ENCODE data around the gene ZWILCH. TPM values are rescaled to one million over a fixed set of nuclear protein-coding genes. Genes with fewer than 3 reads are reported as not detected.

Gene ZWILCH
- total RNA-seq, 1 experiment from 2014 or later = 39.9 TPM

DNA sequence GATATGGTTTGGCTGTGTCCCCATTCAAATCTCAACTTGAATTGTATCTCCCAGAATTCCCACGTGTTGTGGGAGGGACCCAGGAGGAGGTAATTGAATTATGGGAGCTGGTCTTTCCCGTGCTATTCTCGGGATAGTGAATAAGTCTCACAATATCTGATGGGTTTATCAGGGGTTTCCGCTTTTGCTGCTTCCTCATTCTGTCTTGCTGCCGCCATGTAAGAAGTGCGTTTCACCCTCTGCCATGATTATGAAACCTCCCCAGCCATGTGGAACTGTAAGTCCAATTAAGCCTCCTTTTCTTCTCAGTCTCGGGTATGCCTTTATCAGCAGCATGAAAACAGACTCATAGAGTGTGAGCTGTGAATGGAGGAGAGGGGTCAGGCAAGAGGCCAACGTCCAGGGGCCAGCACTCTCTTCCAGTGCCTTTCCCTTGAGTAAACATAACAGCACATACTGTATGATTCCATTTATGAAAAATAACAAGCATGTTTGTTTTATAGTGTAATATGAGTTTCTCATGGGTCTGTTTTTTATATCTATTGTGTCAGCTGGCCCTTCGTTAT is 76.9 kb downstream of the ZWILCH start:
- intact Hi-C loops (cut with micrococcal nuclease; ENCODE audit: unreplicated experiment) (no loop called here), in situ Hi-C loops (cut with HindIII; ENCODE audit: low pct_unique_long_range_greater_than_20kb, low sequenced_read_pairs) (no loop called here)
- Histone ChIP-seq H3K4me3 (ENCODE audit: low read depth in 2 of 2, low read length in 2 of 2) (no peak overlapping the region), H3K9me3 (ENCODE audit: control insufficient read depth, insufficient read depth, low read depth, low read length) (no peaks in the 10 kb centered on the region), H3K27ac (ENCODE audit: low read length) (no peak overlapping the region), H3K36me3 (ENCODE audit: control insufficient read depth, insufficient read depth, low read length) (no peaks in the 10 kb centered on the region), H3K27me3 (ENCODE audit: control insufficient read depth, insufficient read depth, low read length) (no peaks in the 10 kb centered on the region), H3K4me1 (ENCODE audit: control insufficient read depth, insufficient read depth, low read length) (no peaks in the 10 kb centered on the region)
- TF ChIP-seq, protein P1, sequence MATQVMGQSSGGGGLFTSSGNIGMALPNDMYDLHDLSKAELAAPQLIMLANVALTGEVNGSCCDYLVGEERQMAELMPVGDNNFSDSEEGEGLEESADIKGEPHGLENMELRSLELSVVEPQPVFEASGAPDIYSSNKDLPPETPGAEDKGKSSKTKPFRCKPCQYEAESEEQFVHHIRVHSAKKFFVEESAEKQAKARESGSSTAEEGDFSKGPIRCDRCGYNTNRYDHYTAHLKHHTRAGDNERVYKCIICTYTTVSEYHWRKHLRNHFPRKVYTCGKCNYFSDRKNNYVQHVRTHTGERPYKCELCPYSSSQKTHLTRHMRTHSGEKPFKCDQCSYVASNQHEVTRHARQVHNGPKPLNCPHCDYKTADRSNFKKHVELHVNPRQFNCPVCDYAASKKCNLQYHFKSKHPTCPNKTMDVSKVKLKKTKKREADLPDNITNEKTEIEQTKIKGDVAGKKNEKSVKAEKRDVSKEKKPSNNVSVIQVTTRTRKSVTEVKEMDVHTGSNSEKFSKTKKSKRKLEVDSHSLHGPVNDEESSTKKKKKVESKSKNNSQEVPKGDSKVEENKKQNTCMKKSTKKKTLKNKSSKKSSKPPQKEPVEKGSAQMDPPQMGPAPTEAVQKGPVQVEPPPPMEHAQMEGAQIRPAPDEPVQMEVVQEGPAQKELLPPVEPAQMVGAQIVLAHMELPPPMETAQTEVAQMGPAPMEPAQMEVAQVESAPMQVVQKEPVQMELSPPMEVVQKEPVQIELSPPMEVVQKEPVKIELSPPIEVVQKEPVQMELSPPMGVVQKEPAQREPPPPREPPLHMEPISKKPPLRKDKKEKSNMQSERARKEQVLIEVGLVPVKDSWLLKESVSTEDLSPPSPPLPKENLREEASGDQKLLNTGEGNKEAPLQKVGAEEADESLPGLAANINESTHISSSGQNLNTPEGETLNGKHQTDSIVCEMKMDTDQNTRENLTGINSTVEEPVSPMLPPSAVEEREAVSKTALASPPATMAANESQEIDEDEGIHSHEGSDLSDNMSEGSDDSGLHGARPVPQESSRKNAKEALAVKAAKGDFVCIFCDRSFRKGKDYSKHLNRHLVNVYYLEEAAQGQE (IDR thresholded peaks at IDR 0.05; ENCODE audit: insufficient read depth in 1 of 2, low read depth in 2 of 2, low read length in 1 of 2) = no peak
- TF ChIP-seq SIN3A (IDR thresholded peaks at IDR 0.05; ENCODE audit: borderline replicate concordance, insufficient read depth, low read depth, low read length) (no peak), POLR2AphosphoS5 (IDR thresholded peaks at IDR 0.05; ENCODE audit: low read depth, low read length) (no peak), TCF7L2 (IDR thresholded peaks at IDR 0.05; ENCODE audit: low read depth, low read length) (no peak)
- TF ChIP-seq, protein P2, sequence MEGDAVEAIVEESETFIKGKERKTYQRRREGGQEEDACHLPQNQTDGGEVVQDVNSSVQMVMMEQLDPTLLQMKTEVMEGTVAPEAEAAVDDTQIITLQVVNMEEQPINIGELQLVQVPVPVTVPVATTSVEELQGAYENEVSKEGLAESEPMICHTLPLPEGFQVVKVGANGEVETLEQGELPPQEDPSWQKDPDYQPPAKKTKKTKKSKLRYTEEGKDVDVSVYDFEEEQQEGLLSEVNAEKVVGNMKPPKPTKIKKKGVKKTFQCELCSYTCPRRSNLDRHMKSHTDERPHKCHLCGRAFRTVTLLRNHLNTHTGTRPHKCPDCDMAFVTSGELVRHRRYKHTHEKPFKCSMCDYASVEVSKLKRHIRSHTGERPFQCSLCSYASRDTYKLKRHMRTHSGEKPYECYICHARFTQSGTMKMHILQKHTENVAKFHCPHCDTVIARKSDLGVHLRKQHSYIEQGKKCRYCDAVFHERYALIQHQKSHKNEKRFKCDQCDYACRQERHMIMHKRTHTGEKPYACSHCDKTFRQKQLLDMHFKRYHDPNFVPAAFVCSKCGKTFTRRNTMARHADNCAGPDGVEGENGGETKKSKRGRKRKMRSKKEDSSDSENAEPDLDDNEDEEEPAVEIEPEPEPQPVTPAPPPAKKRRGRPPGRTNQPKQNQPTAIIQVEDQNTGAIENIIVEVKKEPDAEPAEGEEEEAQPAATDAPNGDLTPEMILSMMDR (IDR thresholded peaks at IDR 0.05) = no peak
- no peak for DNase-seq (ENCODE audit: low read depth, low spot score)
- POLR2A ChIA-PET = no interaction called here
- BruUV-seq (replicated peaks) = no TSS peak
- CTCF ChIA-PET = no interaction called here
- ATAC-seq = no peak

DNA sequence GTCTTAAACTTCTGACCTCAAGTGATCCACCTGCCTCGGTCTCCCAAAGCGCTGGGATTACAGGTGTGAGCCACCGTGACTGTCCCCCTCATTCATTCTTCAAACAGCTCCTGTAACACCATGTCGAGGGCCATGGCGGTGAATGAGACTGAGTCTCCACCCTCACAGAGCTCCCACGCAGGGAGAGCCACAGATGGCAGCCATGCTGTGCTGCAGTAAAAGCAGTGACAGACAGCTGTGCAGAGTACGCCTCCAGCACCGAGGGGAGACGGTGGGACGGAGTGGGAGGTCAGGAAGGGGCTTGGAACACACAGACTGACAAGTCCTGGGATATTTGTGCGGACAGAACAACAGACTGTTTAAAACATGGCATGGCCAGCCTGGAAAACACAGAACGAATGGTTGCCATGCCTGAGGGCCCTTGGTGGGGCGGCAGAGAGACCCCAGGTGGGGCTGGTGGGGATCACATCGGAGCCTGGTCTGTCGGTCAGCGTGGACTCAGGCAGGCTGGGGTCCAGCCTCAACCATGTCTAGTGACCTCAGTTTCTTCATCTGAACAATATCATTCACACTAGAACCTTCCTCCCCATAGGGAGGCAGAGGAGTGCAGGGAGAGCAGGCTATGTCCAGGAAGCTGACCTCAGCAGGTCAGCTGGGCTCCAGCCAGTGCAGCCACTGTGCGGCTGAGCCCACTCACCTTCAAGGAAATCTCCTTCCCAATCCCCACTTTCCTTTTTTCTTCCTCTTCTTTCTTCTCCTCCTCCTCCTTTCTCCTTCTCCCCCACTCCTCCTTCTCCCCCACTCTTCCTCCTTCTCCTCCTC is 81.2 kb downstream of the ZWILCH start:
- in situ Hi-C loops (cut with HindIII; ENCODE audit: low pct_unique_long_range_greater_than_20kb, low sequenced_read_pairs) = no loop called here
- Histone ChIP-seq H3K27ac (ENCODE audit: low read length) (no peak overlapping the region), H3K9me3 (ENCODE audit: control insufficient read depth, insufficient read depth, low read depth, low read length) (no peaks in the 10 kb centered on the region), H3K4me3 (ENCODE audit: low read depth in 2 of 2, low read length in 2 of 2) (no peak overlapping the region), H3K4me1 (ENCODE audit: control insufficient read depth, insufficient read depth, low read length) (no peaks in the 10 kb centered on the region), H3K36me3 (ENCODE audit: control insufficient read depth, insufficient read depth, low read length) (no peaks in the 10 kb centered on the region), H3K27me3 (ENCODE audit: control insufficient read depth, insufficient read depth, low read length) (no peaks in the 10 kb centered on the region)
- intact Hi-C loops (cut with micrococcal nuclease; ENCODE audit: unreplicated experiment) = no loop called here
- DNase-seq (ENCODE audit: low read depth, low spot score) = no peak
- POLR2A ChIA-PET = no interaction called here
- TF ChIP-seq, protein P2 (IDR thresholded peaks at IDR 0.05) = no peak
- TF ChIP-seq SIN3A (IDR thresholded peaks at IDR 0.05; ENCODE audit: borderline replicate concordance, insufficient read depth, low read depth, low read length) (no peak), POLR2AphosphoS5 (IDR thresholded peaks at IDR 0.05; ENCODE audit: low read depth, low read length) (no peak), TCF7L2 (IDR thresholded peaks at IDR 0.05; ENCODE audit: low read depth, low read length) (no peak)
- TF ChIP-seq, protein P1 (IDR thresholded peaks at IDR 0.05; ENCODE audit: insufficient read depth in 1 of 2, low read depth in 2 of 2, low read length in 1 of 2) = no peak
- BruUV-seq (replicated peaks) = no TSS peak
- CTCF ChIA-PET = no interaction called here
- ATAC-seq = peak; percentile 74
